NCI-H345 (cell line): ENCODE results near the gene MIGA1.
"Not testable (repeated sequence)": the region's sequence is repeated elsewhere in the genome, so short reads cannot be mapped to it uniquely, and the experiment has no call there.

Source experiments
- DNase-seq: peaks from one replicate; lab custom pipeline; 2025; lab: John Stamatoyannopoulos, UW

MIGA1 gene

GRCh38 chr1:77797991-77798390 lies 18.5 kb downstream of the MIGA1 start:
- no peak for DNase-seq

GRCh38 chr1:77802026-77802425 lies 22.6 kb downstream of the MIGA1 start:
- DNase-seq, result no peak

GRCh38 chr1:77803371-77803770 lies 23.9 kb downstream of the MIGA1 start:
- no peak for DNase-seq

GRCh38 chr1:77809787-77810462 lies 30.5 kb downstream of the MIGA1 start:
- DNase-seq, result not testable (repeated sequence)

GRCh38 chr1:77811589-77811988 lies 32.1 kb downstream of the MIGA1 start:
- DNase-seq, result not testable (repeated sequence)

GRCh38 chr1:77817368-77818209 lies 38.1 kb downstream of the MIGA1 start:
- DNase-seq, result no peak

- DNase-seq, result no peak
These were observed 40.7 kb downstream of the MIGA1 start for GRCh38 chr1:77820121-77820520.

GRCh38 chr1:77824079-77824478 lies 44.6 kb downstream of the MIGA1 start:
- no peak for DNase-seq

- no peak for DNase-seq
These were observed 45.2 kb downstream of the MIGA1 start for GRCh38 chr1:77824694-77825093.

- DNase-seq, result peak; percentile 10
These were observed 45.8 kb downstream of the MIGA1 start for GRCh38 chr1:77825131-77825709.

- not testable (repeated sequence) for DNase-seq
These were observed 47.4 kb downstream of the MIGA1 start for GRCh38 chr1:77826851-77827250.

- no peak for DNase-seq
These were observed 48.6 kb downstream of the MIGA1 start for GRCh38 chr1:77828098-77828497.

GRCh38 chr1:77829851-77830250 lies 50.4 kb downstream of the MIGA1 start:
- DNase-seq, result no peak

GRCh38 chr1:77830946-77831345 lies 51.5 kb downstream of the MIGA1 start:
- DNase-seq, result no peak

- DNase-seq, result no peak
These were observed 52.1 kb downstream of the MIGA1 start for GRCh38 chr1:77831566-77831965.

GRCh38 chr1:77831976-77832711 lies 52.7 kb downstream of the MIGA1 start:
- peak; percentile 1 for DNase-seq

- DNase-seq, result peak; percentile 3
These were observed 53.5 kb downstream of the MIGA1 start for GRCh38 chr1:77832901-77833300.

- DNase-seq, result no peak
These were observed 54.2 kb downstream of the MIGA1 start for GRCh38 chr1:77833521-77834100.

- peak; percentile 1 for DNase-seq
These were observed 55.4 kb downstream of the MIGA1 start for GRCh38 chr1:77834771-77835334.

- DNase-seq, result no peak
These were observed 62.1 kb downstream of the MIGA1 start for GRCh38 chr1:77841574-77841973.

GRCh38 chr1:77845951-77846350 lies 66.5 kb downstream of the MIGA1 start:
- DNase-seq, result no peak

GRCh38 chr1:77846966-77847365 lies 67.5 kb downstream of the MIGA1 start:
- DNase-seq, result no peak
